GM21529 (cell line): Measurements from ENCODE around the gene HPCA.

ENCODE experiments used
- ATAC-seq: cut with Tn5 transposase; IDR thresholded peaks from one replicate; pipeline ENCODE4 v1.9.1; 2021; ENCODE audit not compliant: unreplicated experiment

HPCA gene

DNA sequence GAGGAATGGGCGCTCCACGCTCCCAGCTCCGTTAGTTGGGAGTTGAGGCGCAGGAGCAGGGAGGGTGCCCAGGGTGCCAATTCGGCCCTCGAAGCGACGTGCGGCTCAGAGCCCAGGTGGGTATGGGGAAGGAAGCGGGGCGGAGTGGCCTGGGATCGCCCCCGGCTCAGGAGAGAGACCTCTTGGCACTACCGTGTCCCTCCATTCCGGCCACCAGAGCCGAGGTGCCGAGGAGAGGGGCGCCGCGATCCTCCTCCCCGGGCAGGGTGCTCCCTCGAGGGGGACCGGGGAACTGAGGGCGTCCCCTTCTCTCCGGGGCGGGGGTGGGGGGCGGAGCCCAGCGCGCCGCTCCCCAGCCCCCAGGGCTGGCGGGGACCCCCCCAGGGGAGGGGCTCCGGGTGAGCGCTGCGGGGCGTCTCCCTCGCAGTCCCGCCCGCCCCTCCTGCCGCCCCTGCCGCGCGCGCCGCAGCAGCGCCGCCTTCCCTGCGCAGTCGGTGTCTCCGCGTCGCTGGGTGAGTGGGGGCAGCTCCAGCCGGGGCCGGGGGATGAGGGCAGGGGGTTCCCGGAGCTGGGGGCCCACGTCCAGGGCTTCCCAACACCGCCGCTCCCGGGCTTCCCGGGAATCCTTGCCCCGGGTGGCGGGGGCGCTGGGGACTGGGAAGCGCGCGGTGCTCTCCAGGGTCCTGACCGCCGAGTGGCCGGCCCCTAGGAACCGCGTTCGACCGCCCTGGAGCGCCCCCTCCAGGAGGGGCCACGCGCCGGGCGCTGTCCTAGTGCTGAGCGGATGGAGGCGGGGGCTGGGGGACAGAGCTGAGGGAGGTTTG lies at the start of gene HPCA:
HPCA (plus strand) TSS at position 488 of the 824 bp plus-strand sequence. CDS start 2,408 bp downstream, outside the sequence.
- ATAC-seq: no peak

GRCh38 chr1:32848354-32849063 lies 37.8 kb upstream of the HPCA start:
- ATAC-seq: no peak

- no peak for ATAC-seq
These were observed 30.3 kb upstream of the HPCA start for GRCh38 chr1:32855861-32856617.

- ATAC-seq: no peak
These were observed 28.2 kb upstream of the HPCA start for GRCh38 chr1:32858136-32858535.

DNA sequence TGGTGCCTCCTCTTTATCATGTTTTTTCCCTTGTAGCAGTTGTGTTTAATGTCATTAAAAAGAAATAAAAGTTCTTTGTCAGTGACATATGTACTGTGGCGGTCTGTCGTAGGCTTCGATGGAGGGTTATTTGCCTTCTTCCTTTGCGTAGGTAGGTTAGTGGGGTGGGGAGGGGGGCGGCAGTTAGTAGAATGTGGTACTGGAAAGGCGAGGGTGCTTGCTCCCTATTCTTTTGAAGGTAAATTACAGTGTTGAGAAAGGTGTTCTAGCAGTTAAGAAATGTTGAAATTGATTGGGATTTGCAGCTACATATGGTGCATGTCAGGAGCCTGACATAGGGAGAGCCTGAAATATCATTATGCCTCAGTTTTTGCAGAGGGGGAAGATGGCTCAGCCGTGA lies 27.5 kb upstream of the HPCA start:
- ATAC-seq: no peak

DNA sequence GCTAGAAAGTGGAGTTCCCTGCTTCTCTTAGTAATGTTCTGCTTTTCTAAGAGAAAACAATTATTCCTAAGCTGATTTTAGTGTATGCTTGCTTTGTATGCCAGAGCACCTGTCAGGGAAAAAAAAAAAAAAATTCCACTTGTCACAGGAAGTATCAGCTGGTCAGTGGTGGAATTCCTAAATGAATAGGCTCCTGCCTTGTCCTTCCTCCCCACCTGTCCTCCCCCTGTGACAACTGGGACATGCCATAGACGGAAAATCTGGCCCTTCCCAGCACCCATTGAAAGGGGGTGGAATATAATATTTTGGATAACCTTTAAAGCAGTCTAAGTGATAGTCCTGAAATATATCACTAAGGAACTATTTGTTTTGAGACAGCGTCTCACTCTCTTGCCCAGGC lies 26.4 kb upstream of the HPCA start:
- ATAC-seq: no peak

DNA sequence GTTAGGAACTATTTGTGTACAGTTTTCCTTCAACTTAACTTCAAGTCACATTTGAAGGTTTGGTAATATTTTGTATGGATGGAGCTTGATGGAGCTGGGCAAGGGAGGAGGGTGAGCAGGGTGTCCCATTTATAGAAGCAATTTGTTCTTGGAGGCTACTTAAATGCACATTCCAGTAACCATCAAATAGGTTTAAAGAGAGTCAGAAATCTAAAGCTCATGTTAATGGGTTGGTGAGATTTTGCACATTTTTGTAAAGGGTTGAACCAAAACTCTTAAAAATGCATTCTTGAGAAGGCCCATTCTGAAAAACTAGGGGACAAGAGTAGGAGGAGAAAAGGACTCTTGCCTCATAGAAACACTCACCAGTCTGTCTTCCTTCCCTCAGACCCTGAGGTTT lies 25.7 kb upstream of the HPCA start:
- no peak for ATAC-seq

DNA sequence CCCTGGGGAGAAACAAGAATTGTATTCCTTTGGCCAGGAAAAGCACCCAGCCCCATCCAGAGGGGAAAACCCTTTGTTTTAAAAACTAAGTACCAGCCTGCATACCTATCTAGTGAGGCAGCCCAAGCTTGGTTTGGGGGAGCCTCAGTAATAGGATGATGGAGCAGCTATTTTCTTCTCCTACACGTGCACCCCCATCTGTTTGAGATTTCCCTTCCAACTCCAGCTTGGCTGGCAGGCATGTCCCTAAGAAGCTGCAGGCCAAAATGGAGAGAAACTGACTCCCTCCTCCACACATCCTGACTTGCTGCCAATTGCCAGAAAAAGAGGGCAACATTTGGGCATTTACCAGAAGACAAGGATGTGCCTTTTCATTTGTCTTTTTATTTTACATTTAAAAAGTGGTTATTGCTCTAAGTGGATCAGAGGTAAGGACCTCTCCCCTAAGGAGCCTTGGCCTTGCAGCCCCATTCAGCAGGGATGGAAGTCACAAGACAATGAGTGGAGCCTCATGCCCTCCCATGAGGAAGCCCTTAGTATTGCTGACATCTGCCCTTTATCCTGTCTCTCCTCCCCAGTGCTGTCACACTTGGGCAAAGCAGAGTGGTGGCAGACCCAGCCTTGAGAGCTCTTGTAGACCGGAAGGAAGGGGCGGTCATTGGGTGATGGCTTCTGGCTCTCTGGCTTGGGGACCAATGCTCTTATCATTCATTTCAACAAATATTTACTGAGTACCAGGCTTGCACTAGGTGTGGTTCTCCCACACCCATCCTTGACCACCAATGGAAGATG lies 24.2 kb upstream of the HPCA start:
- ATAC-seq: no peak

DNA sequence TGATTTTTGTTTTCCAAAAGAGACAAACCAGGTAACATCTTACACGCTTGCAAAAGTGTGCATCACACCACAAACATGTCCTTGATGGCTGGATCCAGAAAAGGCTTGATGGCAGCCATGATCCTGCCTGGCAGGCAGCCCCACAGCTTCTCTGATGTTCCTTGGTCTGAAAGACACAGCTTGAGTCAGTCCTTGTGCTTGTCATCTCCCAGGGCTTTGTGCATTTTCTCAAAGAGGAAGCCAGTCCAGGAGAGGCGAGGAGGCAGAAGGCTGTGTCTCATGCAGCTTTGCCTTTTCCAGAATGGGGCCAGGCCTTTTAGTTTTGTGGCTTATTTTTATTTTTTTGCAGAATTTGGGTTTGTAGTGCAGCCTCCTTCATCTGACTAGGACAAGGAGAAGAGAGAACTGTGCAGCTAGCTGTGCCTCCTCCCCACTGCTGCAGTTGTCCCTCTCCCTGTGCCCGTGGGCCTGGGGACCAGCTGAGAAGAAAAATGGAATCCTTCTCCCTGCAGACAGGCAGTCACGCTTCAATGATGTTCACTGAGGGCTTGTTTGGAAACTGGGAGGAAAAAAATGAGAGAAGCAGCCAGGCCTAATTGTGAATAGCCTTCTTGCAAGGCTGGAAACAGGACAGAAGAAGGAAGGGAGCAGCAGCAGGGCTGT lies 22.9 kb upstream of the HPCA start:
- ATAC-seq: no peak

- ATAC-seq: no peak
These were observed 22.4 kb upstream of the HPCA start for GRCh38 chr1:32863881-32864245.

- no peak for ATAC-seq
These were observed 21.8 kb upstream of the HPCA start for GRCh38 chr1:32864375-32865019.

GRCh38 chr1:32865639-32866405 lies 20.5 kb upstream of the HPCA start:
- ATAC-seq: no peak

- ATAC-seq: no peak
These were observed 19.1 kb upstream of the HPCA start for GRCh38 chr1:32867151-32867550.

GRCh38 chr1:32867671-32868070 lies 18.6 kb upstream of the HPCA start:
- no peak for ATAC-seq

GRCh38 chr1:32868085-32868484 lies 18.2 kb upstream of the HPCA start:
- no peak for ATAC-seq

- ATAC-seq: no peak
These were observed 17.4 kb upstream of the HPCA start for GRCh38 chr1:32868806-32869455.

- ATAC-seq: no peak
These were observed 16.2 kb upstream of the HPCA start for GRCh38 chr1:32869923-32870614.
